H1 (cell line): ENCODE results near the gene PNCK. TPM values are rescaled to one million over a fixed set of nuclear protein-coding genes. Genes with fewer than 3 reads are reported as not detected.
"Not testable (repeated sequence)": the region's sequence is repeated elsewhere in the genome, so short reads cannot be mapped to it uniquely, and the experiment has no call there.

Source experiments
- CTCF ChIA-PET: fragments of 300-600 bp; sonication (Branson Sonifier 250); formaldehyde crosslinking; loops from one replicate; lab custom pipeline; 2021; ENCODE audit not compliant: partially characterized antibody; lab: Charles Lee
- POLR2A ChIA-PET: fragments of 300-600 bp; sonication (Branson Sonifier 250); formaldehyde crosslinking; loops from one replicate; lab custom pipeline; 2021; ENCODE audit warnings: inconsistent platforms; ENCODE audit not compliant: partially characterized antibody; lab: Charles Lee
- DNase-seq, 2 experiments: peaks; one replicate each; pipeline versions ENCODE4 v3.0.0 to v3.0.0-alpha.2; 2010 to 2022; ENCODE audit warnings: low spot score in 2 of 2, low read depth in 1 of 2, mixed read lengths in 1 of 2
- FAIRE-seq: peaks from 2 replicates; lab custom pipeline; 2011; peaks lifted over from hg19 to GRCh38; lab: Jason Lieb, UNC
- H2AFZ ChIP-seq: 2 replicates; pipeline ENCODE4 v1.8.1; 2012; ENCODE audit warnings: low read length, inconsistent platforms
- H2AK5ac ChIP-seq: 2 replicates; pipeline ENCODE4 v1.6.1; 2013; ENCODE audit warnings: low read depth, low read length
- H2BK120ac ChIP-seq: replicated peaks from 2 replicates; pipeline ENCODE3; 2013; ENCODE audit warnings: low read depth, low read length, inconsistent platforms
- H2BK12ac ChIP-seq: 2 replicates; pipeline ENCODE4 v1.6.1; 2013; ENCODE audit warnings: low read depth, low read length
- H2BK15ac ChIP-seq: 2 replicates; pipeline ENCODE4 v1.6.1; 2013; ENCODE audit warnings: low read length
- H2BK20ac ChIP-seq: 2 replicates; pipeline ENCODE4 v1.6.1; 2013; ENCODE audit warnings: low read length
- H2BK5ac ChIP-seq: 2 replicates; pipeline ENCODE4 v1.6.1; 2013; ENCODE audit warnings: low read depth, low read length
- H3K14ac ChIP-seq: 2 replicates; pipeline ENCODE4 v1.6.1; 2013; ENCODE audit warnings: inconsistent platforms; ENCODE audit not compliant: insufficient read length
- H3K18ac ChIP-seq: 2 replicates; pipeline ENCODE4 v1.6.1; 2013; ENCODE audit warnings: low read length; ENCODE audit errors: extremely low read depth
- H3K23ac ChIP-seq: 2 replicates; pipeline ENCODE4 v1.6.1; 2013; ENCODE audit warnings: inconsistent platforms; ENCODE audit not compliant: insufficient read length
- H3K23me2 ChIP-seq: 2 replicates; pipeline ENCODE4 v1.6.1; 2013; ENCODE audit warnings: low read depth, low read length
- H3K27ac ChIP-seq: 2 replicates; pipeline ENCODE4 v1.6.1; 2011; ENCODE audit warnings: low read depth, low read length, inconsistent platforms
- H3K27me3 ChIP-seq, 4 experiments: replicated peaks in 1 of 4; 1 replicate in 1 of 4; 2 replicates in 3 of 4; pipeline versions ENCODE4 v1.6.1 to v1.8.1; 2011 to 2013; ENCODE audit warnings: low read length in 3 of 4, mild to moderate bottlenecking in 3 of 4, inconsistent platforms in 2 of 4, mixed read lengths in 2 of 4, moderate library complexity in 1 of 4; ENCODE audit not compliant: control insufficient read depth in 3 of 4, insufficient read depth in 3 of 4; ENCODE audit errors: extremely low read depth in 1 of 4
- H3K36me3 ChIP-seq, 4 experiments: 2 replicates each; pipeline versions ENCODE4 v1.6.1 to v1.8.1; 2011 to 2013; ENCODE audit warnings: mild to moderate bottlenecking in 4 of 4, low read length in 3 of 4, moderate library complexity in 2 of 4, control low read depth in 1 of 4, inconsistent platforms in 1 of 4; ENCODE audit not compliant: insufficient read depth in 4 of 4, control insufficient read depth in 2 of 4
- H3K4ac ChIP-seq: replicated peaks from 2 replicates; pipeline ENCODE3; 2013; ENCODE audit warnings: low read length, low read depth, mixed read lengths, inconsistent platforms; ENCODE audit not compliant: insufficient read length
- H3K4me1 ChIP-seq, 4 experiments: replicated peaks in 1 of 4; 1 replicate in 1 of 4; 2 replicates in 3 of 4; pipeline versions ENCODE4 v1.6.1 to v1.8.1; 2011 to 2013; ENCODE audit warnings: low read length in 3 of 4, inconsistent platforms in 2 of 4, mixed read lengths in 1 of 4; ENCODE audit not compliant: insufficient read depth in 4 of 4, control insufficient read depth in 3 of 4
- H3K4me2 ChIP-seq, 2 experiments: 2 replicates each; pipeline versions ENCODE4 v1.6.1 to v1.8.1; 2011 to 2013; ENCODE audit warnings: low read depth in 2 of 2, low read length in 2 of 2, control low read depth in 1 of 2, inconsistent platforms in 1 of 2, mild to moderate bottlenecking in 1 of 2; ENCODE audit not compliant: insufficient read depth in 1 of 2
- H3K4me3 ChIP-seq, 4 experiments: fragments of 200-600, 300-600 bp in 1 of 4; sonication (generic), shearing (Covaris generic), sonication (Bioruptor Twin) in 1 of 4; 2 replicates each; pipeline versions ENCODE4 v1.5.1 to v1.8.1; 2011 to 2016; ENCODE audit warnings: low read length in 4 of 4, low read depth in 3 of 4, control low read depth in 2 of 4, inconsistent platforms in 2 of 4, mild to moderate bottlenecking in 2 of 4, mixed read lengths in 1 of 4, moderate library complexity in 1 of 4; ENCODE audit not compliant: insufficient read depth in 2 of 4; ENCODE audit errors: extremely low read depth in 1 of 4
- H3K56ac ChIP-seq: replicated peaks from 2 replicates; pipeline ENCODE3; 2013; ENCODE audit warnings: low read depth, mild to moderate bottlenecking, mixed read lengths, low read length, inconsistent platforms; ENCODE audit not compliant: insufficient read length
- H3K79me1 ChIP-seq: 2 replicates; pipeline ENCODE4 v1.6.1; 2013; ENCODE audit warnings: low read depth, low read length, control low read depth
- H3K79me2 ChIP-seq, 2 experiments: 2 replicates each; pipeline versions ENCODE4 v1.6.1 to v1.8.1; 2012 to 2013; ENCODE audit warnings: low read length in 2 of 2, mild to moderate bottlenecking in 2 of 2, inconsistent platforms in 1 of 2; ENCODE audit not compliant: insufficient read depth in 2 of 2, control insufficient read depth in 1 of 2
- H3K9ac ChIP-seq, 4 experiments: replicated peaks in 1 of 4; 1 replicate in 1 of 4; 2 replicates in 3 of 4; pipeline versions ENCODE4 v1.6.1 to v1.8.1; 2011 to 2013; ENCODE audit warnings: low read depth in 3 of 4, low read length in 3 of 4, control low read depth in 2 of 4, mild to moderate bottlenecking in 2 of 4, moderate library complexity in 2 of 4, inconsistent platforms in 1 of 4; ENCODE audit errors: extremely low read depth in 1 of 4
- H3K9me3 ChIP-seq, 2 experiments: 2 replicates each; pipeline versions ENCODE4 v1.6.1 to v1.8.1; 2012 to 2013; ENCODE audit warnings: mild to moderate bottlenecking in 2 of 2, moderate library complexity in 2 of 2, control low read depth in 1 of 2, inconsistent platforms in 1 of 2, low read depth in 1 of 2, low read length in 1 of 2, mixed read lengths in 1 of 2; ENCODE audit not compliant: insufficient read depth in 2 of 2
- H4K20me1 ChIP-seq, 2 experiments: replicated peaks in 1 of 2; 2 replicates each; pipeline versions ENCODE3 to v1.8.1; 2011 to 2013; ENCODE audit warnings: inconsistent platforms in 2 of 2, low read length in 2 of 2, mild to moderate bottlenecking in 1 of 2; ENCODE audit not compliant: insufficient read depth in 2 of 2, control insufficient read depth in 1 of 2
- H4K5ac ChIP-seq: 2 replicates; pipeline ENCODE4 v1.6.1; 2013; ENCODE audit warnings: low read length, low read depth, mixed read lengths, inconsistent platforms; ENCODE audit not compliant: insufficient read length
- H4K8ac ChIP-seq: 2 replicates; pipeline ENCODE4 v1.8.0; 2013; ENCODE audit warnings: mild to moderate bottlenecking, moderate library complexity, low read length, inconsistent platforms; ENCODE audit not compliant: insufficient read depth; ENCODE audit errors: extremely low read depth
- H4K91ac ChIP-seq: replicated peaks from 2 replicates; pipeline ENCODE3; 2013; ENCODE audit warnings: low read length, mixed read lengths, inconsistent platforms; ENCODE audit not compliant: insufficient read length
- WGBS, 2 experiments: shearing (Covaris generic) in 1 of 2; methylation state at CpG; one replicate each; pipeline versions ENCODE4 v1.1.6 to v1.1.7; 2013 to 2015; ENCODE audit warnings: low lambda C conversion rate in 2 of 2, mixed read lengths in 2 of 2, inconsistent platforms in 1 of 2, low coverage in 1 of 2, missing lambda C conversion rate in 1 of 2; ENCODE audit not compliant: insufficient replicate concordance in 2 of 2, insufficient coverage in 1 of 2, insufficient read length in 1 of 2; ENCODE audit errors: extremely low coverage in 1 of 2, missing lambda C conversion rate in 1 of 2; 5-methylcytosine and 5-hydroxymethylcytosine counted together
- polyA plus RNA-seq, 7 experiments: library from polyadenylated mRNA; depleted of rRNA in 3 of 7; stranded (reverse) in 5 of 7; unstranded in 2 of 7; fragments of >200 nt in 5 of 7; fragments of 200-250 nt in 2 of 7; gene quantifications; 1 replicate in 5 of 7; 2 replicates in 1 of 7; 4 replicates in 1 of 7; pipeline versions ENCODE4 v1.2.1 to v1.2.3, GENCODE V29; 2011 to 2013; ENCODE audit warnings: missing spikeins in 2 of 7, mixed read lengths in 2 of 7
- total RNA-seq: library from RNA; stranded (reverse); fragmentation: NEBNext Ultra II Directional; extraction: Animal tissue kit (Norgen Biotek cat#: 25700); gene quantifications from 2 replicates; pipeline ENCODE4 v1.2.1, GENCODE V29; 2021

The PNCK gene
- total and polyA plus RNA-seq, 2 of the 8 experiments (the other 6 are each of a cell fraction or from before 2014, with no cell fraction given) = 6.2 to 6.3 TPM

DNA sequence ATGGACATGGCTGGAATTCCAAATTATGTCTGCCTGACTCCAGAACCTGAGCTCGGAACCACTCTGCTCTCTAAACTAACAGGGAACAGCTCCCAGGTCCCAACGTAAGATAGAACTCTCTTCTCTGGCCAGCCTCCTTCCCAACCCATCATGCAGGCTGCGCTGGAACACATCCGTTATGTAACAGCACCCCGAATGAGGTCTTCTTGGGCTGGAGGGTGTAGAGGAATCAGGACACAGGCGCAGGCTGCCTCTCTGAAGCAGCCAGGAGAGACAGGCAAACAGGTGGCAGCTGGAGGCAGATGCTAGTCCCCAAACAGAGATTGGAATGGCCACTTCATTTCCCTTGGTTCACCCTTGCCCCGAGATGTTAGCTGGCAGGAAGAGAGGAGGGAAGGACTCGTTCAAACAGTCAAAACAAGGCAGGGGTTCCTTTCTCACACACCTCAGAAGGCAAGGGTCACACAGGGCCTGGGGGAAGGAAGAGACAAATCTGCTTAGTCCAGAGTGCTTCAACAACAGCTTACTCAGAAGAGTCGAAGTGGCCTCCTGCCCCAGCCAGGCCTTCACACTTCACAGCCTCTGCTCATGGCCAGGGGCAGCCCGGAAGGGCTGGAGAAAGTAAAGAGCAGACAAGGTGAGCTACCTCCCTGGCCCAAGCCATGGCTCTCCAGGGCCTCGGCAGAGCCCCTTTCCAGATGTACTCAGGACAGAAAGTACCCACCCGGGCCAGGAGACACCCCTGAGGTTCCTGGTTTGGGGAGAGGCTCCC, 31.2 kb upstream of the PNCK start:
- not testable (repeated sequence) for FAIRE-seq, H2BK20ac ChIP-seq, H2AK5ac ChIP-seq, H3K9me3 ChIP-seq, H2AFZ ChIP-seq, H4K5ac ChIP-seq, H2BK15ac ChIP-seq, H2BK120ac ChIP-seq, H3K4ac ChIP-seq, H4K91ac ChIP-seq, H4K20me1 ChIP-seq, H2BK12ac ChIP-seq, H3K56ac ChIP-seq, H2BK5ac ChIP-seq, H3K18ac ChIP-seq, H3K4me1 ChIP-seq, H3K23ac ChIP-seq, H3K79me1 ChIP-seq, DNase-seq, H3K27ac ChIP-seq, H3K27me3 ChIP-seq, H4K8ac ChIP-seq, H3K79me2 ChIP-seq, H3K23me2 ChIP-seq, H3K9ac ChIP-seq, H3K4me2 ChIP-seq, H3K14ac ChIP-seq, H3K4me3 ChIP-seq
- POLR2A ChIA-PET = interaction anchor here (1.2 to 1.6 kb wide), 2 partner anchors 10 to 12 kb away, joined by 5 read pairs; no protein-coding TSS in a partner anchor
- 92% methylated on average over 5 of the region's 12 CpGs; no CpG with 5 or more reads in 1 of the 2 experiments for WGBS, 2 experiments
- peaks cover 0 to 23% (median 6%) of the 10 kb centered on the region in 4 experiments; a peak in 6 of 8 replicates for H3K36me3 ChIP-seq
- CTCF ChIA-PET = interaction anchor here (0.9 to 3.9 kb wide), 5 partner anchors 16 to 207 kb away, joined by 3 to 10 read pairs (median 3); no protein-coding TSS in a partner anchor
